ENCODE data around the gene PHACTR1.
"Not testable (repeated sequence)": the region's sequence is repeated elsewhere in the genome, so short reads cannot be mapped to it uniquely, and the experiment has no call there.

Gene PHACTR1

DNA sequence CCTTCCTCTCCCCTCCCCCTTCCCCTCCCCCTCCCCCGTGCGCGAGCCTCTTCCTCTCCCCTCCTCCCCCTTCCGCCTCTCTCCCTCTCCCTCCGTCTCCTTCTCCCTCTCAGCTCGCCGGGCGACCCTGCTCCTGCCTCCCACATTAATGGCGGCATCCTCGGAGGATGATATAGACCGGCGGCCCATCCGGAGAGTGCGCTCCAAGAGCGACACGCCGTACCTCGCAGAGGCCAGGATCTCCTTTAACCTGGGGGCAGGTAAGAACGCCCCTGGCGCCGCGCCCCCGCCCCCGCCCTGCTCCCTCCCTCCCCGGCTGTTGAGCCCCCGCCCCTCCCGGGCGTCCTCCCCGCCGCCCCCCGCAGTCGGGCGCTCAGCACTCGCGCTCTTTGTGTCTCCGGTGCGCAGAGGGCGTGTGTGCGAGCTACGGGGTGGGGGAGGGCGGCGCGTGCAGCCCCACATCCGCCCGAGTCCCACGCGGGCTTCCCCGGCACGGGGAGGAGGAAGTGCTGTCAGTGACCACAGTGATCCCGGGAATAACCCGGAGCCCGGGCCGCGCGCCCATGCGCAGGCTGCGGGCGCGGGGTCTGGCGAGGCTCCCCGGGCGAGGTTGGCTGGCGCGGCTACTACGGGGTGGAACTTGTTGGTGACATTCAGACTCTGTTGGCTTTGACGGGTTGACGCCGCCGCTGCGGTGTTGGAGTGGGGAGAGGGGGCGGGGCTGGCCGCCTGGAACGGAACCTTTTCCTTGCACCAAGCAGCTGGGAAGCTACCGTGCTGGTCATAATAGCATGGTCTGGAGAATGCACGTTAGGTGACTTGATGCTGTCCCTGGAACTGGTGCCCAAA lies 33.2 kb downstream of the PHACTR1 start:
- peak; percentile 18 for DNase-seq (ENCODE audit: low spot score)

DNA sequence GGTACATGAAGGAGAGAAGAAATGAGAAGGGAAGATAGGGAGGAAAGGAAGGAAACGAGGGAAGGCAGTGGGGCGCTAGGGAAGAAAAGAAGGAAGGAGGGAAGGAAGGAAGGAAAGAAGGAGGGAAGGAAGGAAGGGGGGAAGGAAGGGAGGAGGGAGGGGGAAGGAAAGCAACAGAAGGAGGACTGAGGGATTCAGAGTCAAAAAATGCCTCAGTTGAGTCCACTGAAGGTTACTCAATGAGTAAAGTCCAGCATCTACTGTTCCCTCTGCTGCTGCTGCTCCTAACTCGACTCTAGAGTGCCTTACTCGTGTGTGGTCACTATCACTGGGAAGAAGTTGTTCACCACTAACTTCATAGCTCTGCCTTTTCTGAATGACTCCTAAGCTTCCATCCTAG lies 33.8 kb downstream of the PHACTR1 start:
- DNase-seq (ENCODE audit: low spot score), result no peak

DNA sequence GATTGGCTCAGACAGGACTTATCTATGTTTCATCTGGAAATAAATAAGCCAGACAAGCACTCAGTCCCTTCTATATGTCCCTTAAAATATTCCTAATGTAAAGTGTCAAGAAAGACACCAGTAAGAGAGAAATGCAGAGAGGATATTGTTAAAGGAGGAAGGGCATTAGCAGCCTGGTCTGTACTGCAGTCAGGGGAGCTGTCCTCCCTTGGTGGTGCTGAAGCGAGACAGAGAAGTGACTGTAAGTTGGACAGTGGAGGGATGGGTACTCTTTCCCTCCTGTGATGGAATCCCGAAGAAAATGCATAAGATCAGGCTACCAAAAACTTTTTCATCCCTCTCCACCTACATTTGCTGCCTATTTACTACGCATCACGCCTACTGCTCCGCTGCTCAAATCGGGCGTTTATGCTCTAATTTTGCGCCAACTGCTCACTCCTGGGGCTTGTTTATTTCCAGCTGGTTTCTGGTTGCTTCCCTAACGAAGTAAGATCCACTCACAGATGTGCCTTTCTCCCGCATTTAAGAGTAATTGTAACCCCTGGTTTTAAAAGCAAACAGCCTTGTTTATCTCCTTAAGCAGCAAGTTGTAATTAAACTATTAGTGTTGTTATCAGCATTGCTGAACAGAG lies 35.2 kb downstream of the PHACTR1 start:
- DNase-seq (ENCODE audit: low spot score), result peak; percentile 79

DNA sequence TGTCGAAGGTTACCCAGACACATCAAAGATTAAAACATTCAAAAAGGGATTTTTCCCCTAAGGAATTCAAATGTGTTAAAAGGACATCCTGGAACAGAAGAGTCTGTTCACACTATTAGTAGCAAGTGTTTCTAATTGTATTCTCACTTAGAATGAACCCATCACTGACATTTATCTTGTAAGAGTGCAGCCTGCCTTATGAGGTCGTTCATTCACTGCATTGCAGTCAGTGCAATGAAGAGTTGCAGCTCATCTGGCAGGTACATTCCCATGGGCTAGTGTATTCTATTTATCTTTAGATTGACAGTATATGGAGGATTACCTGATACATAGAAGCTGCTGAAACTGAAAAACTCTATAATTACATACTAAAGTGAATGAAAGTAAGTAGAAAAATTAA lies 36.5 kb downstream of the PHACTR1 start:
- DNase-seq (ENCODE audit: low spot score), result no peak

DNA sequence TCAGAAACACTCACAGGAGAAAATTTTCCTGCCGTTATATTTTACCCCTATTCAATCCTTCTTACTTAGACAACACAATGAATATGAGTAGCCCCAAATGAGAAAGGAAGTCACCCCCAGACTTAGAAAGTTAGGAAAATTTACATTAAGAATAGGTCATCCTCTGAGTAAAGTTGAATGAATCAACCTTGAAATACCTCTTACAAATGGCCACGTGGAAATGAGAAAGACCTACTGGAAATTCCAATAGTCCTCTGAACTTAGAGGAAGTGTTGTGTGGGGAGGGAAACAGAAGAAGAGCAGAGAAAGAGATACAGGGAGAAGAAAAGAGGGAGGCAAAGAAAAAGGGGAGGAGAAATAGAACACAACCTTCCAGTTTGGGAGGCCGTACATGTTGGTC lies 43.7 kb downstream of the PHACTR1 start:
- no peak for DNase-seq (ENCODE audit: low spot score)

DNA sequence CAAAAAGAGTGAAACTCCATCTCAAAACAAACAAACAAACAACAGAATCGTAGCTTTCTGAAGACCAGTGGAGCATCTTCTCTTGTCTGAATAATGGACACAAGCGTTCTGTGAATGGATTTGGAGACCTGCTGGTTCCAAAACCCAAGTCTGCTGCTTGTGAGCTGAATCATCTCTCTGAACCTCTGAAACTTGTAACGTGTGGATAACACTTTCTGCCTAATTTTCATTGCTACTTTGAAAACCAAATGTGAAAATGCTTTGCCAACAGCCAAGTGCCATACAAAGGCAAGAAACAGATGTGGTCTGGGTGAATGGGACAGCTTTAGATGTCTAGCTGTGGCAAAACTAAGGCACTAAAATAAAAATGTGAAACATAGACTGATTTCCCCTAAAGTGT lies 44.3 kb downstream of the PHACTR1 start:
- no peak for DNase-seq (ENCODE audit: low spot score)

DNA sequence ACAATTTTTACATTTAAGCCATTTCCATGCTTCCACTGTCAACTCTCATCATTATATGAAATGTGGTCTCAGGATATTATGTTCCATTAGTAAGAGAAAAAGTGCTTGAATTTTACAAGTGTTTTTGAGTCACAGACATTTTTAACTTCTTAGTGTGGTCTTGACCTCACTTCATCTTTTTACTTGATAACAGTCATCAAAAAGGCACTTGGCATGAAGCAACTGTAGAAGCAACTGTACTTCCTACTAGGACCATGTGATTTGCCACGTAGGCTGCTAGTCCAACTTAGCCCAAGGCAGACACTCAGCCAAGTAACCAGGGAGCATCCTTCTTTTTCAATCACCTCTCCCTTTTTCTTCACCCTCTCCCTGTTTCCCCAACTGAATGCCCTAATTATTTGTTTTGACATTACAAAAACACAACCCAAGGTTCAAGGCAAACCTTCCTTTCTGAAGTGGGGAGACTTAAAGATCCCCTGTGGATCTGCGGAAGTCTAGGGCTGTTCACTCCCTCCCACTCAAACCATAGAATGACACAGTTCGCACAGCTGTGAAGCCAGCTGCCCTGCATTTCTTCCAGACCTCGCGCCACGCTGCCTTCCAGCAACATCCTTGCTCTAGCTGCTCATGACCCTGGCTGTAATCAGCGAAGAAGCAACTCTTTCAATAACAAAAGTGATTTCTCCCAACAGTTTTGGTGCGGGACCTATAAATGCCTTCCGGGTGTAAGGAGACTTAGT lies 45.0 kb downstream of the PHACTR1 start:
- DNase-seq (ENCODE audit: low spot score), result peak; percentile 58

DNA sequence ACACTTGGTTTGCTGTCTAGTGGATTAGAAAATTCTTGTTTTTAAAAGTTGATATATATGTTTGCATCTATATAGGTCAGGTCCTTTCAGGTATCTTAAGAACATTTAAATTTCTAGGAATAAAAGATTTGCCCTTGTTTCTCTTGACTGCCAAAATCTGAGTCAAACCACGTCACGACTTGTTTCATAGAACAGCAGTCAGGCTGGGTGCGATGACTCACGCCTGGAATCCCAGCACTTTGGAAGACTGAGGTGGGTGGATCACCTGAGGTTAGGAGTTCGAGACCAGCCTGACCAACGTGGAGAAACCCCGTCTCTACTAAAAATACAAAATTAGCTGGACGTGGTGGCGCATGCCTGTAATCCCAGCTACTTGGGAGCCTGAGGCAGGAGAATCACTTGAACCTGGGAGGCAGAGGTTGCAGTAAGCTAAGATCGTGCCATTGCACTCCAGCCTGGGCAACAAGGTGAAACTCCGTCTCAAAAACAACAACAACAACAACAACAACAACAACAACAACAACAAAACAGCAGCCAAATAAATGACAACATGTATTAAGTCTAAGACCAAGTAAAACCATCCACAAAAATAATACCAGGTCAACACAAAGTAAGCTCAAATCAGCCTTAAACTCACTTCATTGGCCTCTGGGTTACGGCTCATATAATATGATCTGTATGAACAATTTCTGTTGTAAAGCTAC lies 46.3 kb downstream of the PHACTR1 start:
- not testable (repeated sequence) for DNase-seq (ENCODE audit: low spot score)

DNA sequence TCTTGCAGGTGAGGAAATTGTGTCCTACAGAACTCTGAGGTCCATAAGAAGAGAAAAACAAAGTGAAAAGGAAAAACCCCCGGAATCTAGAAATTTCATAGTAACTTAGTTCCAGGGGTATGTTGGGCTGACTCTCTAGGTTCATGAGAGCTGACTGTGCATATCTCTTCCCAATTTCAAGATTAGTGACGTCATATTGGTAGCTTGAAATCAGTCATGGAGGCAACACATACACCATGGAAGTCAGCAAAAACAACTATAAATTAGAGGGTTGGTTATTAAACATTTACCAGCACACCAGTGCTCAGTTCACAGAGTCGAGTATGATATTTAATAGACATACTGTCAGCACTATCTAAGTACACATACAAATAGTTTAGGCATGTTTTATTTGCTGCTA lies 49.8 kb downstream of the PHACTR1 start:
- DNase-seq (ENCODE audit: low spot score), result no peak

DNA sequence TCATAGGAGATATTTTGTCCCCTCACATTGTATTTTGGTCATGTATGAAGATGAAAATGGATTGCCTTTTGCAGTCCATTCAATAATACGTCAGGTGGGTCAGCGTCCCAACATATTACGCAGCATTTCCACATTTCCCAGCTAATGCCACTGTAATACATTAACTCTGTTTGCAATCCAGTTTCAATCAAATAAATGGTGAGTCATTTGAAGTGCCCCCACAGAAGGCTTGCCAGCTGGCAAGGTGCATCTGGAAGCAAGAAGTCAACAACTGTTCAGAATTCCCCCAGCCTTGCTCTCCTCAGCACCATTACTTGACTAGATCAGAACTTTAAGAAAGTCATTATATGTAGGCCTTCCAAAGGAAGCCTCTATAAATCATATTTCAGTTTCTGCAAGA lies 50.4 kb downstream of the PHACTR1 start:
- DNase-seq (ENCODE audit: low spot score), result no peak

DNA sequence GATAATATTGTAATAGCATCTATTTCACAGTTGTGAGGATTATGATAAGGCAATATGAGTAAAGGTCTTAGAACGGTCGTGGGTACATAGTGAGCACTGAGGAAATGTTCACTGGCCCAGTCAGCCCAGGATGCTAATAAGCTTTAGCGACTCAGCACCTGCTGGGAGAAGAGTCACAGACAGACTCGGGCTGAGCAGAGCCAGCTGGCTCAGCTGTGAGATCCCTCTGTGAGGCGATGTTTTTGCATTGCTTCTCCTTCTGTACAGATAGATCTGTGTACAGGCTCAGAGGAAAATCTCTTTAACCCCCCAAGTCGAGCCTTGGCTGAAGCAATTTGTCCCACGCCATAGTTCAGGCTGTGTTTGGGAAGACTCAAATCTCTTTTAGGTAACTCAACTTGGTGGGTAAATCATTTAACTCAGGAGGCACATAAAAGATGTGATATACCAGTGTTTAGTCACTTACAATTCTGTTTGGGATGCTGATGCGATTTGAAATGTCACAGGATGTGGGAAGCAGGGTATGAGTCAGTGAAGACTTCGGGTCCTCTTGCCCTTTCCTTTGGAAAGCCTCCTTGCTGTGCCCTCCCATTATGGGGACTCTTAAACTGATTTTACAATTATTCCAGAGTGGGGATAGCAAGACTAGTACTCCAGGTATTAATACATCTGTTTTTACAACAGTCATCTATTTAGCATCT lies 53.1 kb downstream of the PHACTR1 start:
- DNase-seq (ENCODE audit: low spot score), result no peak

DNA sequence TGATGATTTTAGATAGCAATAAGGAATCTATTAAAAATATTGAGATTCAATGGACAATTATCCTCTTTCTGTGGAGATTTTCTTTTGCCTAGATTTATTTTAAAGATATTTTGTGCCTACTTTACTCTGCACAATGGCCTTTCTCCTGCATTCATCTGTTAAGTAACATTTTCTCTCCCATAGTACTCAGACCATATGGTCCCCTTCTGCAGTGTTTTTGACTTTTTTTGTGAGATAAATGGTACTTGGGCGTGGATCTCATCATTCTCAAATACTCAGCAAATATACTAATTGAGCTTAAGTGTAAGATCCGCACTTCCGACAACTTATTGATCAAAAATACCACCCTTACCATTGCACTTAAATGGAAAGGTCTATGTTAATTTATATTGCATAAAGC lies 55.8 kb downstream of the PHACTR1 start:
- DNase-seq (ENCODE audit: low spot score), result no peak

DNA sequence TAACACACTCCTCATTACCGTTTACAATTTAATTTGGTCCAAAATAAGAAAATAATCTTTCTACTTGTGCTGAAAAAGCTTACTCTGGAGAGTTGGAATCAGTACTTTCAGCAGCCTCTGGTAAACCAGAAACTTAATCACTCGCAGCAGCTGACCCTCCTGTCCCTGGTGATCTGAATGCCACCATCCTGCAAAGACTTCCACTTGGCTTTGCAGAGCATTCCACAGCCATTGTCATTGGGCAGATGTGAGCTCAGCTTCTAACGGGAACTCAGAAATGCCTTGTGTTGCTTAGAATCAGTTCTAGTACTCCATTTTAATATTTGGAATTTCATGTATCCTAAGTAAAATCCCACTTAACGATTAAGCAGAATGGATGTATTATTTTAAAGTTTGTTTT lies 59.7 kb downstream of the PHACTR1 start:
- DNase-seq (ENCODE audit: low spot score), result no peak

DNA sequence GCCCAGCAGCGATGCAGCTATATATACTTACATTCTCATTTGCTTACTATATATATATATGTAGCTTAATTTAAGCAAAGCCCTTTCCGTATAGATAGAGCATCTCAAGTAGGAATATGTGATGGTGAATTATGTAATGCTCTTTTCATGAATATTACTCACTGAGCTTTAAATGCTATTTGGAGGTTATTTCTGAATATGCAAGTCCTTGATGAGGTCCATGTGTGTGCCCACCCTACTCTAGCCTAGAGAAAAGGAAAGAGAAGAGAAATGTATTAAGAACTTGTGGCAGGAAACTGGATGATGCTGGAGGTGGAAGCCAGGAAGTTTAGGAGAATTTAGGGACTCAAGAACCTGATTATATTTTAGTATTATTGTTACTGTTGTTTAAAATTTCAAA lies 63.2 kb downstream of the PHACTR1 start:
- no peak for DNase-seq (ENCODE audit: low spot score)

DNA sequence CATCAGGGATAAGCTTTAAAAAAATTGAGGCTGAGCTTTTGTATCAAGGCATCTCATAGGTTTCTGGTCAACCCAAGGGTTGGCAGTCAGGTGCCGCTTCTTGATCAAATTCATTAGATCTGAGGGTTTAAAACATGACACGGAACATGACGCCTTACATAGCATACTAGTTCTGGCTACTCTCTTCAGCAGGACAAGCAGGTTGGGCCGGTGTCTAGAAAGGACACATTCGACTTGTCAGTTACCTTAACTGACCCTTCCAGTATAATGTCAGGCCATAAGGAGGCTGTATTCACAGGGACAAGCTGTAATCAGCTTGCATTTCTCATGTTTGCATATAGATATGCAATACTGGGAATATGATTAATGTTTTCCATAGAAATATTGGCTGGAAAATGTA lies 65.6 kb downstream of the PHACTR1 start:
- no peak for DNase-seq (ENCODE audit: low spot score)

DNA sequence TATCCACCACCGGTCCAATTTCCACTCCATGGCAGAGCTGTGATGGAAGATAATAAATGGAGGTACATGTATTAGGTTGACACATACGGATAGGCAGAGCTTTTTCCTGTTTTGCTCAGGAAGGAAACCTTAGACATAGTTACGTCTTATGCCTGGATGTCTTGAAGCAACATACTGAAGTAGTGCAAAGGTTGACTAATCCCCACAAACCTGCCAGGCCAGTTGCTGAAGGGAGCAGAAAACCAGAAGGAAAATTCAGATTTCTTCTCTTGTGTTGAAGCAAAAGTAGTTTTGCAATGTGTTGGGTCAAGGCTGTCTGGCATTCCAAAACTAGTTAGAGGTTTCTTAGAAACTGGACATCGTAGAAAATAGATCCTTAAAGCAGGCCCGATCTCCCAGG lies 68.7 kb downstream of the PHACTR1 start:
- DNase-seq (ENCODE audit: low spot score), result no peak

DNA sequence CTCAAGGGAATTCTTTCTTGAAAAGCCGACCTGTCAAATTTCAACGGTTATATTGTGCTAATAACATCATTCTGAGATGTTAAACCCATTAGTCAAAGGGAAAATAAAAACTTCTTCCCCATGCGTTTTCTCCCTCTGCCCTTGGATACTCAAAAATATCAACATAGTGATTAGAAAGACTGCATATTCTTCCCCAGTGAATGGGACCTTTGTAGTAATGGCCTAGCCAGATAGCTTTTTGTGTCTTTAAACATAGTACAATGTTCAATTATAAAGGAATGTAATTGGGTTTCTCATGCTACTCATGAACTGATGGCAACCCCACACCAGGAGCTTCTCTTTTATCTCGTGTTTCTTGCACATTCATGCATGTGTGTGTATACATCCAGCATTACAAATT lies 69.4 kb downstream of the PHACTR1 start:
- DNase-seq (ENCODE audit: low spot score), result no peak

DNA sequence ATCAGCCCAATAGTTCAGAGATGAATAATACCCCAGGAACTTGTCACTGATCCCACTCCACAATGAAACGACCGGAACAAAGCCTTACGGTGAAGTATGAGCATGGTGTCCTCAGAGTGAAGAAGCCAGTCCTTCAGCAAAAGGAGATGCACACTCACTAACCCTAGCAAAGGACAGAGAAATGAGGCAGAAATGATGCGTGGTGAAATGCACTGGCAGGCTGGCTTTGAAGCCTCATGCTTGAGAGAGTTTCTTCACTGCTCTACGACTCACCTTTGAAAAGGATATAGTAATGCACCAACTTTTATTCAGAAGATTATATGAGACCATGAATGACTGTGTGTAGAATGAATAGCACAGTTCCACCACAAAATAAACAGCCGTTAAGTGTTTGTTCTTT lies 74.8 kb downstream of the PHACTR1 start:
- DNase-seq (ENCODE audit: low spot score), result peak; percentile 12

DNA sequence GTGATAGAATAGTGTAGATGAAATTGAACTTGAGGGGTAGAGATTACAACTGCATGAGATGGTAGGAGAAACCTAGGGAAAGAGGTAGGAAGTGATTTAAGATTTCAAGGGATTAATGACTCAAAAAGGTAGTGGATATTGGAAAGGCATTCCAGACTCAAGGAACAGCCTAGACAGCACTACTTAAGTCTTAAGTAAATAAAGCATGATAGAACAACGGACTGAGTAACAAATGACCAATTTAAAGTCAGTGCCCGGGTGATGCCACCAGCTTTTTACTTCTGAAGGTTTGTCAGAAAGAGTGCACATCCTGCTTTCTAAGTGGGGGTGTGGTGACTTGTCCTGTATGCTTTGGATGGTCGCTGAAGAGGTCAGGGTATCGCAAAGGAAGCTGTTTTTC lies 81.8 kb downstream of the PHACTR1 start:
- no peak for DNase-seq (ENCODE audit: low spot score)

DNA sequence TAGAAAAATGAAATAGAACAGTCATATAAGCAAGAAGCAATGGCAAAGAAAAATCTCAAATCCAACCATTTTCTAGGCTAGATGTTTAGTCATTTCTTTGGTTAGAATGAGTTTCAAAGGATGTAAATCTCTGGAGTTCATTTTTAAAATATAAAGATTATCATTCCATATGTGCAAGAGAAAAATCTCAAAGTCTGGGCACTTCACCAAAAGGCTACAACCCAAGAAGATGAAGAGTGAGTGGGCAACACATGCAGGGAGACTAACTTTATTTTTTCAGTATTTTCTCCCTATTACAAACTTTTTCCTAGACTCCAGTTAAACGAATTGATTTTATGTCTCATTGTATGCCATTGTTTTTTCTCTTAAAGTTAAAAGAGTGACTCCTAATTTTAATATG lies 83.6 kb downstream of the PHACTR1 start:
- no peak for DNase-seq (ENCODE audit: low spot score)

DNA sequence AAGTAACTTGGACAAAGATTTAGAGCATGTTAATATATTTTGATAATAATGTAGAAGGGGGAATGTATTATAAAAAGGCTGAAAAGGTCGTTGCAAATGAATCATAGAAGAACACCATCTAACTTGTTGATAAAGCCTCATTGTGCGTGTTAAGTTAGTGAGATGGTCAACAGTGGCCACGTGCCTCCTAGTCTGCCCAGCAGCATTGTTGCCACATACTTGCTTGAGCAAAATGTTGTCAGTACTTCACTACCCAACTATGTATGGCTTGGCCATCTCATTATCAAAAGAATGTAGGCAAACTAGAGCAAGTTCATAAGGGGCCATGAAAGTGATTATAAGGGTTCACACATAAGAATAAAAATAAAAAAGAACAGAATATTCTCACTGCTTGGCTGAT lies 84.6 kb downstream of the PHACTR1 start:
- DNase-seq (ENCODE audit: low spot score), result peak; percentile 40

DNA sequence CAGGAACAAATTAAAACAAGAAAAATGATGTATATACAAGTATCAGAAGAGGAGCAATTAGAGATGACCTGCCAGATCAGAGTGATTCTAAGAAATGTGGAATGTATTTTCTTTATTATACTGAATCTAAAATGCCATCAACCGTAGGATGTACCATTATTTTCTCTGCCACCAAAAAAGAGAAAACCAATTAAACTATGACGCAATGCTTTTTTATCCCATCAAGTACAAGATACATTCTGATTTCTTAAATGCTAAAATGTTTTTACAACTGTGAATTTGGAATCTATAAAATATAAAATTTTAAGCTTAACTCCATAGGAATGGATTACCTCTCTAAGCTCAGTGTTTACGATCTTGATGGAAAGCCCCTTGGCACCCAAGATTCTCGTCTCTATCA lies 85.9 kb downstream of the PHACTR1 start:
- no peak for DNase-seq (ENCODE audit: low spot score)

Data from AG20443 (cell line).